Activated CD8-positive, alpha-beta memory T cell treated with anti-CD3 and anti-CD28 coated beads, Interleukin-2, amount 50 U/mL, for 24 hours (primary cell): ENCODE data around the gene RPUSD1.

Experiments used
- DNase-seq: peaks from one replicate; pipeline ENCODE4 v3.0.0-alpha.2; 2020; ENCODE audit errors: extremely low read depth

RPUSD1 gene

DNA sequence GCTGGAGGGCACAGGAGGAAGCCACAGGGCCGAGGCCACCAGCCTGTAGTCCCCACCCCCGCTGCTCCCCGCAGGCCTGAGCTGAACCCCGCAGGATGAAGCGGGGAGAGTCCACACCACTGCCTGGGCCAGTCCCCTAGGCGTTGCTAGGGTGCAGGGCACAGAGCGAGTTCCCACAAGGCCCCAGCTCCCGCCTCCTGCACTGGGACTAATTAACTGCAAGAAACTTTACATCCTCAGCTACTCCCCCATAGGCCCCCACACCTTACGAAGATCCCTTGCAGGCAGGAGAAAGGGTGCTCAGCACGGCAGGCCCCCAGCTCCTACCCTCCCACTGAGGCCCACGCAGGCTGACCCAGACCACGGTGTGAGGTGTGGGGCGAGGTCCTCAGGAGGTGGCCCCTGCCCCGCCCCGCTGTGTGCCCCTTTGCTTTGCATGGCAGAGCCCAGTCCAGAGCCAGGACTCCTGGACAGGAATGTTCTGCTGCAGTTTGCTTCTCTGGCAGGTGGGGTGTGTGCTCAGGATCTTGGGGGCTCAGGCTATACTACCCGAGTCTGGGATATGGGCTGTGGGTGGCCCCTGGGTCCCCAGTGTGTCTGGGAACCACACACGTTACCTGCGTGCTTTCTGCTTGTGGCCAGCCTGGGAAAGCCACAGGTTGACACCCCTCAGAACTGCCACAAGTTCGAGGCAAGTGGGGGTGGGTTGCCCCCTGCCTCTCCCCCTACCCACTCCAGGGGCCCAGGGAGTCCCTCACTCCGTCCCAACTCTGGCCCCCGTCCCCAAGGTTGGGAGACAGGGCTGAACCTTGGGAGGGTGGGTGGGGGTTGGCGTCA lies 11.1 kb upstream of the RPUSD1 start:
- DNase-seq: no peak

- no peak for DNase-seq
Measured at GRCh38 chr16:798666-799065, 10.5 kb upstream of the RPUSD1 start.

DNA sequence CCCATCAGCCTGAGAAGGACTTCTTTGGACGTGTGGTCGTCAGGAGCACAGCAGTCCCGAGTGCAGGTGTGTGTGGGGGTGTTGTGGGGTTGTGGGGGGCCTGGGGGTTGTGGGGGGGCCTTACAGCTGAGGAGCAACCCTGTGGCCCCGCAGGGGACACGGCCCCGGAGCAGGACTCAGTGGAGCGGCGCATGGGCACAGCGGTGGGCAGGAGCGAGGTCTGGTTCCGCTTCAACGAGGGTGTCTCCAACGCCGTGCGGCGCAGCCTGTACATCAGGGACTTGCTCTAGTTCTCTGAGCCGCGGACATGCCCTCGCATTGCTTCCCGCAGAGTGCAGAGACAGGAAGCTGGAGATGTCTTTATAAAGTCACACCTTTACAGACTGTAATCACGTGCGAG lies 9.5 kb upstream of the RPUSD1 start:
- DNase-seq: no peak

GRCh38 chr16:797120-797420 lies 8.9 kb upstream of the RPUSD1 start:
- no peak for DNase-seq

DNA sequence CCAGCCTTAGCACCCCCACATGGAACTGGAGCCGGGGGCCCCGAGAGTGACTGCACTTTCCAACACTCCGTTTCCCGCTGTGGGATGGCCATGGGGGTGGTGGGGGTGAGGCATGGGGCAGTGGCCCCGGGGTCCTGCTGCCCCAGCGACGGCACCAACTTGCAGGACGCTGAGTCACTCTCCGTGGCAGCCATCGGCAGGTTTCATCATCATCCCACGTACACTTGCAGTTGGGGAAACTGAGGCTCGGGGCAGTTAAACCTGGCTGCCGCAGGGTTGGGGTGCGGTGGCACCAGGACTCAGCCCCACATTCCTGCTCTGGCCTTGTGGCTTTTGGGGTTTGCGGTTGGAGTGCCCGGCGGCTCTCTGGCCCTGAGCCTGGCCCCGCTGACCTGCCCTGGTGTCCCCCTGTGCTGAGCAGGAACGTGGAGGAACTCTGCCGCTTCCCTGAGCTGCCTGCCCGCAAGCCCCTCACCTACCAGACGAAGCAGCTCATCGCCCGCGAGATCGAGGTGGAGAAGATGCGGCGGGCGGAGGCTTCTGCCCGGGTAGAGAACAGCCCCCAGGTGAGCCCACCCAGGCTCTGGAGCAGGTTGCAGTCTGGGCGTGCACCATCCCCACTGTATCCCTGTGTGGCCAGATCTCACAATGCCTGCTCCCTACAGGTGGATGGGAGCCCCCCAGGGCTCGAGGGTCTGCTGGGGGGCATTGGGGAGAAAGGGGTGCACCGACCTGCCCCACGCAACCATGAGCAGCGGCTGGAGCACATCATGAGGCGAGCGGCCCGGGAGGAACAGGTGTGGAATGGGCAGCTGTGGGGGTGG lies 8.3 kb upstream of the RPUSD1 start:
- no peak for DNase-seq

DNA sequence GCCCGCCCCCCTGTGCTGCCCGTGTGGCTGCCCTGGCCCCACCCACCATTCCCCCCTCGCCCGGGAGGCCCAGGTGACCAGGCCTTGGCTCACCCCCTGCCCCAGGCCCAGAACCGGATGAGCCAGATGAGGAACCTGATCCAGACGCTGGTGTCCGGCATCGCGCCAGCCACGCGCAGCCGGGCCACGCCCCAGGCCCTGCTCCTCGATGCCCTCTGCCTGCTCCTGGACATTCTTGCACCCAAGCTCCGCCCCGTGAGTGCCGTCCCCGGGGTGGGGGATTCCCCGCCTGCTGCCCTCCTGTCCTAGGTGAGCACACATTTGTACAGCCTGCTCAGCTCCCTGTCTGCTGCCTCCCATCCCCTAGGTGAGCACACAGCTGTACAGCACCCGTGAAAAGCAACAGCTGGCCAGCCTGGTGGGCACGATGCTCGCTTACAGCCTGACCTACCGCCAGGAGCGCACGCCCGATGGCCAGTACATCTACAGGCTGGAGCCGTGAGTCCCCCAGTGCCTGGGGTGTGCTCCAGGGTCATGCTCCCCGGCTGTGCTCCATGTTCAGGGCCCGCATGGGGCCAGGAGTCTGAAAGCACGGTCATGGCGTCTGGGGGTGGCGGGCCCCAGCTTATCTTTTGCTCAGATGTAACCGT lies 7.5 kb upstream of the RPUSD1 start:
- DNase-seq: no peak

DNA sequence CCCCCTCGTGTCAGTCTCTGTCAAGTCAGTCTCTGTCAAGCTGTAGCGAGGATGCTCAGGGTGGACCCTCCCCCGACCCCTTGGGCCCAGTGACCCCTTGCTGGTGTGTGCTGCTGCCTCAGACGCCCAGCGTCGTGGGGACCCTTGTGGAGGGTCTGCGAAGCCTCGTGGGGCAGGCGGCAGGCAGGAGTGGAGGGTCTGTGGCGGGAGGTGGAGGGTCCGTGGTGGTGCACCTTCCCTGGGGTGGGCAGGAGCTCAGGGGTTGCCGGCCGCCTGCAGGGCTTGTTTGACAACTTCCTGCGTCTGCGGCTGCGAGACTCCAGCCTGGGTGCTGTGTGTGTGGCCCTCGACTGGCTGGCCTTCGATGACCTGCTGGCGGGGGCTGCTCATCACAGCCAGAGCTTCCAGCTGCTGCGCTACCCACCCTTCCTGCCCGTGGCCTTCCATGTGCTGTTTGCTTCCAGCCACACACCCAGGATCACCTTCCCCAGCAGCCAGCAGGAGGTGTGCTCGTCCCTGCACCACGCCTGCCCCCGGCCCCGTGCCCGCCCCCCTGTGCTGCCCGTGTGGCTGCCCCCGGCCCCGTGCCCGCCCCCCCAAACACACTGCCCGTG lies 6.8 kb upstream of the RPUSD1 start:
- no peak for DNase-seq

- DNase-seq: no peak
Measured at GRCh38 chr16:794091-794822, 6.1 kb upstream of the RPUSD1 start.

DNA sequence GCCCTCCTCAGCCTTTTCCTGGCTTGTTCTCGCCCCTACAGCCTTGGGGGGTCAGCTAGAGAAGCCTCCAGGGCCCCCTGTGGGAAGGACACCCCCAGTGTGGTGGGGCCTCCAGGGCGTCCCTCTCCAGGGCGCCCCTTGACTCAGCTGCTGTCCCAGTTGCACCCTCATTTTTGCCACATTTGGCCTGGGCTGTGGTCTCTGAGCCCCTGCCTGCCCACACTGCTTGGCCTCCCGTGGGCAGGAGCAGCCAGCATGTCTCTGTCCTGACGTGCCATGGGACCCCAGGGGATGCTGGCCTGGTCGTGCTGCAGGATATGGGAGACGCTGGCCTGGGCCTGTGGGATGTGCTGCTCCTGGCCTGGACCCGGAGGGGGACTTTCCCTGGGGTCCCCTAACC lies 5.2 kb upstream of the RPUSD1 start:
- no peak for DNase-seq

- no peak for DNase-seq
Measured at GRCh38 chr16:792221-792995, 4.2 kb upstream of the RPUSD1 start.

GRCh38 chr16:791131-791530 lies 3.0 kb upstream of the RPUSD1 start:
- DNase-seq: no peak

DNA sequence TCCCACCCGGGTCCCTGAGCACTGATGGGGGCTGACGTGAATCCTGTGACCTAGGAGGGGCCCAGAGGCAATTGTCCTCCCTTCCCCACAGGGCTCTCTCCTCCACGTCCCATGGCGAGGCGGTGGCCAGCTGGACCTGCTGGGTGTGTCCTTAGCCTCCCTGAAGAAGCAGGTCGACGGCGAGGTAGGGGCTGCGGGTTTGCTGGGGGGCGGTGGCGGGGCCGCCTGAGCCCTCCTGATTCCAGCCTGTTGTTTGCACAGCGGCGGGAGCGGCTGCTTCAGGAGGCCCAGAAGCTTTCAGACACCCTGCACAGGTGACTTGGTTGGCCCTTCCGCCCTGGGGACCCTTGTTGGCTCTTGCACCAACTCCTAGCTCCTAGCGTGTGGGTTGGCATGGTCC lies 1.9 kb upstream of the RPUSD1 start:
- no peak for DNase-seq

DNA sequence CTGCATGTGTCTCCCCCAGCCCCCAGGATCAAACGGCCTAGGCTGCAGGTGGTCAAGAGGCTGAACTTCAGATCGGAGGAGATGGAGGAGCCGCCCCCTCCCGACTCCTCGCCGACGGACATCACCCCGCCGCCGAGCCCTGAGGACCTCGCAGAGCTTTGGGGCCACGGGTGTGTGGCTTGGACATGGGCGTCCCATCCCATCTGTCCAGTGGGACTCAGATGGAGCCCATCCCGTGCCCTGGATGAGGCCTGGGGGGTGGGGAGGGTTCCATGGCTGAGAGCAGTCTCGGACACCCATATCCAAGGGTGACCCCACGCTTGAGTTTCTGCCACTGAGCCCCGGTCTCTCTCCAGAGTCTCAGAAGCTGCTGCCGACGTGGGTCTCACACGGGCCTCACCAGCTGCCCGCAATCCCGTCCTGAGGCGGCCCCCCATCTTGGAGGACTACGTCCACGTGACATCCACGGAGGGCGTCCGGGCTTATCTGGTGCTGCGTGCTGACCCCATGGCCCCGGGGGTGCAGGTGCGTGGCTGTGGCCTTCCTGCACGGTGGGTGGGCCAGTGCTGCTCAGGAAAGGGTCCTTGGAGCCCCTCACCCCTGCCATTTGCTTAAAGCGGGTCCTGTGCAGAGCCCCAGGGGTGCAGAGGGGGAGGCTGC lies 1.1 kb upstream of the RPUSD1 start:
- DNase-seq: no peak

GRCh38 chr16:788399-789126 lies 382 bp upstream of the RPUSD1 start, which contains the start of gene CHTF18:
Gene CHTF18 (plus strand): TSS chr16:788620. CDS start chr16:788685, 65 bp downstream.
- peak; percentile 72 for DNase-seq

GRCh38 chr16:787321-787966 lies 737 bp downstream of the RPUSD1 start:
- no peak for DNase-seq

- peak; percentile 35 for DNase-seq
Measured at GRCh38 chr16:785563-786535, 2.3 kb downstream of the RPUSD1 start.

- DNase-seq: no peak
Measured at GRCh38 chr16:784431-784830, 3.8 kb downstream of the RPUSD1 start.
